HG03342 (cell line): ENCODE measurements around the gene PPP6R3.

ENCODE experiments used
- ATAC-seq: cut with Tn5 transposase; IDR thresholded peaks from one replicate; pipeline ENCODE4 v1.9.1; 2021; ENCODE audit warnings: mild to moderate bottlenecking, moderate library complexity; ENCODE audit not compliant: unreplicated experiment

PPP6R3 gene

DNA sequence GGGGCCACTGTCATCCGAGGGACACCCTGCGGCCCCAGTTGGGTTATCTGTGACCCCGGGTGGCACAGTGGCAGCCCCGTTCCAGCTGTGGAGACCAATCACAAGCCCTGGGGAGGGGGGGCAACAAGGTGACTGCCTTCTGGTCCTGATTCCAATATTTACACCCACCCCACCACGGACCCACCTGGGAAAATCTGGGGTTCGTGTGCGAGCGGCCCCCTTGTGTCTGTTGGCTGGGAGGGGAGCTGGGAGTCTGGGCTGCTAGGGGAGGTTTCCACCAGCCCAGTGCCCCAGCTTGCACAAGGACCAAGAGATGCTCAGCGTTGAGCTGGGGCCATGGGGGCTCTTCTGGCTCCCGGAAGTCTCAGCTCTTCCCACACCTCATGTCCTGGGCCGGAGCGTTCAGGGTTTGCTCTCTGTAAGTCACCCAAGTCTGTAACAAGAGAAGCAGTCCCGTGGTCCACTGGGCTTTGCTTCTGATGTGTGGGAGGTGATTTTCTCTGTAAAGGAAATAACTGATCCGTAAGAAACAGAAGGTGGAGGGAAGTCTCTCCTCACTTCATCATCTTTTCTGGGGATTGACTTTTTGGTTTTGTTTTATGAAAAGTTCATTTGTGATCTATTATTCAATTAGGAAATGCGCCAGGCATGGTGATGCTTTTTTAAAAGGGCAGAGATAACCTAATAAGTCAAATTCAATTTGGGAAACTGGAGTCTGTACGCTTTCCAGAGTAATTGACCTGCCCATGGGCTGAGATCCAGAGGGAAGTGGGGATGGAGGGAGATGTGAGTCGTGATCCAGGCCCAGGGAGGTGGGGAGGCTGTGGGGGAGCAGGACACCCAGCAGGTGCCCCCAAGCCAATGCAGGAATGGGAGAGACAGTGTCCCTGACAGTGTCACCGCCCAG lies 201.4 kb downstream of the PPP6R3 start:
- no peak for ATAC-seq

GRCh38 chr11:68663482-68664010 lies 203.0 kb downstream of the PPP6R3 start:
- no peak for ATAC-seq

DNA sequence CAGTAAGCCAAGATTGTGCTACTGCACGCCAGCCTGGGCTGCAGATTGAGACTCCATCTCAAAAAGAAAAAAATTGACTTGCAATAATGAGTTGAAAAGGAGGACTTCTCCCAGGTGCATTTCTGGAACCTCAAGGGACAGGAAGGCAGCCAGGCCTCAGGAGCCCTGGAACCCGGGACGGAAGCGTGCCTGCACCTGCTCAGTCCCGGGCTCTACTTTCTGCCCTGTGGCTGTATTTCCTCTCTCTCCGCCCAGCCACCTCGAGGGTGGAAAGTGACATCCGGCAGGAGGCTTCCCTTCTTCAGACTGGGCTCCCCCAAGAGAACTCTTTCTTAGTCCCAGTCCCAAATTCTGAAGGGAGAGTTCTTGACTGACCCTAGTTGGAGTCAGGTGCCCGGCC lies 203.6 kb downstream of the PPP6R3 start:
- ATAC-seq: no peak

DNA sequence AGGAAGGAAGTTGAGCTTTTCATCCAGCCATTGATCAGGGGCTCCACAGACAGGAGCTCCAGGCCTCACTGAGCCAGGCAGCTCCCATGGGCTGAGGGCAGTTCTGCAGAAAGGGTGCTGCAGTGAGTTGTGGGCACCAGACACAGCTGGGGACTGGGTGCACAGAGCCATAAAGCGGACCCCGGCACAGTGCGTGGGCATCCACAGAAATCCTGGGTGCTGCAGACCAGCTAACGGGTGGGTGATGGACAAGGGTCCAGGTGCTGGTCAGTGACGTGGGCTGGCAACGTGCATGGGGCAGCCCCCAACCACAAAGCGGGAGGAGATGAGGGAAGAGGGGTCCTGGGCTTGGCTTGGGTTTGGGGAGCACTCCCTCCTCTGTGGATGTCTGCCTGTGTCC lies 204.4 kb downstream of the PPP6R3 start:
- no peak for ATAC-seq
